H9 (cell line): ENCODE results near the gene BACE2. TPM values are rescaled to one million over a fixed set of nuclear protein-coding genes. Genes with fewer than 3 reads are reported as not detected.

Experiments
- DNase-seq: peaks from one replicate; pipeline ENCODE4 v3.0.0-alpha.2; 2017
- H2AFZ ChIP-seq: one replicate; pipeline ENCODE4 v1.6.1; 2013; ENCODE audit warnings: mild to moderate bottlenecking, low read length, control low read depth, moderate library complexity
- H2AK5ac ChIP-seq: 2 replicates; pipeline ENCODE4 v1.6.1; 2013; ENCODE audit warnings: low read length, control low read depth, mixed read lengths; ENCODE audit not compliant: insufficient read length
- H2BK120ac ChIP-seq: one replicate; pipeline ENCODE4 v1.6.1; 2013; ENCODE audit warnings: low read depth, mild to moderate bottlenecking, low read length, control low read depth, inconsistent platforms; ENCODE audit not compliant: poor library complexity, severe bottlenecking
- H2BK12ac ChIP-seq: 2 replicates; pipeline ENCODE4 v1.6.1; 2013; ENCODE audit warnings: low read length, control low read depth, mixed read lengths, low read depth; ENCODE audit not compliant: insufficient read length
- H2BK15ac ChIP-seq: 2 replicates; pipeline ENCODE4 v1.6.1; 2013; ENCODE audit warnings: low read depth, low read length, control low read depth
- H2BK20ac ChIP-seq: one replicate; pipeline ENCODE4 v1.6.1; 2013; ENCODE audit warnings: low read depth, mild to moderate bottlenecking, low read length, control low read depth, inconsistent platforms; ENCODE audit not compliant: poor library complexity, severe bottlenecking
- H2BK5ac ChIP-seq: 2 replicates; pipeline ENCODE4 v1.6.1; 2013; ENCODE audit warnings: low read length, control low read depth, mixed read lengths; ENCODE audit not compliant: insufficient read length
- H3K14ac ChIP-seq: 2 replicates; pipeline ENCODE4 v1.6.1; 2013; ENCODE audit warnings: low read length, control low read depth; ENCODE audit not compliant: insufficient read depth
- H3K18ac ChIP-seq: 2 replicates; pipeline ENCODE4 v1.6.1; 2013; ENCODE audit warnings: low read depth, mild to moderate bottlenecking, mixed read lengths, low read length, control low read depth; ENCODE audit not compliant: insufficient read length
- H3K23ac ChIP-seq: 2 replicates; pipeline ENCODE4 v1.6.1; 2013; ENCODE audit warnings: low read length, control low read depth, mixed read lengths, low read depth; ENCODE audit not compliant: insufficient read length
- H3K23me2 ChIP-seq: 2 replicates; pipeline ENCODE4 v1.6.1; 2013; ENCODE audit warnings: low read depth, mild to moderate bottlenecking, mixed read lengths, low read length, control low read depth; ENCODE audit not compliant: insufficient read length, poor library complexity, severe bottlenecking
- H3K27ac ChIP-seq: 2 replicates; pipeline ENCODE4 v1.5.1; 2013; ENCODE audit warnings: low read length, control low read depth, mixed read lengths, low read depth; ENCODE audit not compliant: insufficient read length
- H3K27me3 ChIP-seq: 2 replicates; pipeline ENCODE4 v1.6.1; 2013; ENCODE audit warnings: low read length, control low read depth, inconsistent platforms; ENCODE audit not compliant: insufficient read depth
- H3K4ac ChIP-seq: 2 replicates; pipeline ENCODE4 v1.6.1; 2013; ENCODE audit warnings: low read depth, mild to moderate bottlenecking, control low read depth, inconsistent platforms, low read length, moderate library complexity
- H3K4me1 ChIP-seq: 2 replicates; pipeline ENCODE4 v1.6.1; 2013; ENCODE audit warnings: low read length, control low read depth, inconsistent platforms; ENCODE audit not compliant: insufficient read depth
- H3K4me2 ChIP-seq: 2 replicates; pipeline ENCODE4 v1.6.1; 2013; ENCODE audit warnings: low read length, control low read depth, mixed read lengths; ENCODE audit not compliant: insufficient read length, insufficient read depth
- H3K56ac ChIP-seq: 2 replicates; pipeline ENCODE4 v1.6.1; 2013; ENCODE audit warnings: low read depth, mild to moderate bottlenecking, mixed read lengths, low read length, control low read depth; ENCODE audit not compliant: insufficient read length
- H3K79me1 ChIP-seq: 2 replicates; pipeline ENCODE4 v1.6.1; 2013; ENCODE audit warnings: low read depth, mild to moderate bottlenecking, moderate library complexity, low read length, control low read depth, inconsistent platforms; ENCODE audit not compliant: insufficient read depth, poor library complexity, severe bottlenecking
- H3K79me2 ChIP-seq: 2 replicates; pipeline ENCODE4 v1.6.1; 2013; ENCODE audit warnings: low read length, control low read depth, inconsistent platforms; ENCODE audit not compliant: insufficient read depth
- H3K9ac ChIP-seq: 2 replicates; pipeline ENCODE4 v1.6.1; 2013; ENCODE audit warnings: low read length, control low read depth, mixed read lengths; ENCODE audit not compliant: insufficient read length; ENCODE audit errors: extremely low read depth
- H3K9me3 ChIP-seq: one replicate; pipeline ENCODE4 v1.6.1; 2013; ENCODE audit warnings: low read depth, low read length, inconsistent platforms; ENCODE audit not compliant: control insufficient read depth
- H3T11ph ChIP-seq: one replicate; pipeline ENCODE4 v1.6.1; 2013; ENCODE audit warnings: mild to moderate bottlenecking, low read length, control low read depth, inconsistent platforms
- H4K20me1 ChIP-seq: one replicate; pipeline ENCODE4 v1.6.1; 2013; ENCODE audit not compliant: control insufficient read depth, insufficient read length, insufficient read depth
- H4K5ac ChIP-seq: 2 replicates; pipeline ENCODE4 v1.6.1; 2013; ENCODE audit warnings: low read depth, mild to moderate bottlenecking, mixed read lengths, low read length, control low read depth; ENCODE audit not compliant: insufficient read length
- H4K8ac ChIP-seq: replicated peaks from 2 replicates; pipeline ENCODE4 v1.6.1; 2013; ENCODE audit warnings: low read length, control low read depth, mixed read lengths, low read depth; ENCODE audit not compliant: insufficient read length
- H4K91ac ChIP-seq: 2 replicates; pipeline ENCODE4 v1.6.1; 2013; ENCODE audit warnings: low read depth, mild to moderate bottlenecking, moderate library complexity, mixed read lengths, low read length, control low read depth; ENCODE audit not compliant: insufficient read length
- H3K27ac Mint-ChIP-seq, 3 experiments: 2 replicates in 2 of 3; 3 replicates in 1 of 3; pipeline ENCODE4 v1.8.0; 2020 to 2021; ENCODE audit warnings: mixed read lengths in 3 of 3, mild to moderate bottlenecking in 1 of 3, moderate library complexity in 1 of 3
- H3K27me3 Mint-ChIP-seq: 2 replicates; pipeline ENCODE4 v1.8.0; 2021; ENCODE audit warnings: low read depth, mild to moderate bottlenecking, moderate library complexity, mixed read lengths
- H3K36me3 Mint-ChIP-seq, 3 experiments: 2 replicates in 2 of 3; 3 replicates in 1 of 3; pipeline ENCODE4 v1.8.0; 2020 to 2021; ENCODE audit warnings: low read depth in 3 of 3, mixed read lengths in 3 of 3; ENCODE audit not compliant: insufficient read depth in 1 of 3
- H3K4me1 Mint-ChIP-seq, 2 experiments: 2 replicates each; pipeline ENCODE4 v1.8.0; 2020; ENCODE audit warnings: mixed read lengths in 2 of 2
- H3K4me3 Mint-ChIP-seq, 2 experiments: 2 replicates in 1 of 2; 3 replicates in 1 of 2; pipeline ENCODE4 v1.8.0; 2020 to 2021; ENCODE audit warnings: mild to moderate bottlenecking in 2 of 2, mixed read lengths in 2 of 2, moderate library complexity in 1 of 2
- H3K9me3 Mint-ChIP-seq, 2 experiments: 2 replicates in 1 of 2; 3 replicates in 1 of 2; pipeline ENCODE4 v1.8.0; 2020; ENCODE audit warnings: mild to moderate bottlenecking in 2 of 2, mixed read lengths in 2 of 2, moderate library complexity in 1 of 2
- CTCF ChIP-seq: fragments of 200-600 bp; sonication (generic); conservative IDR thresholded peaks from 3 replicates; pipeline ENCODE4 v1.8.0; 2021; ENCODE audit warnings: antibody characterized with exemption, mild to moderate bottlenecking
- WGBS: extraction: QIAGEN DNeasy Blood & Tissue Kit; methylation state at CpG from one replicate; pipeline ENCODE4 v1.1.7; 2013; ENCODE audit warnings: missing lambda C conversion rate, low lambda C conversion rate, mixed read lengths; ENCODE audit not compliant: insufficient read length; ENCODE audit errors: extremely low coverage; 5-methylcytosine and 5-hydroxymethylcytosine counted together
- total RNA-seq: library from RNA; stranded (reverse); gene quantifications from 2 replicates; pipeline ENCODE4 v1.2.1, GENCODE V29; 2021

BACE2 gene
- total RNA-seq, 1 experiment from 2014 or later, result 8.0 TPM

- H3K4me1 Mint-ChIP-seq, result peaks cover 5 to 14% of the 10 kb centered on the region in 2 experiments
- H3K14ac ChIP-seq, result no peak overlapping the region
- DNase-seq, result no peak
- no peaks in the 10 kb centered on the region for H3K9me3 Mint-ChIP-seq
- H3K79me2 ChIP-seq, result no peaks in the 10 kb centered on the region
- no peaks in the 10 kb centered on the region for H3K4me1 ChIP-seq
- no peak overlapping the region for H4K8ac ChIP-seq
- no peak overlapping the region for H2BK12ac ChIP-seq
- H4K5ac ChIP-seq, result no peak overlapping the region
- H4K91ac ChIP-seq, result no peak overlapping the region
- no peak overlapping the region for H3K27ac ChIP-seq
- H3K27ac Mint-ChIP-seq, result peak overlapping the region in 1 of 3 experiments; percentile 18; a peak in 1 of 7 replicates
- H2BK15ac ChIP-seq, result no peak overlapping the region
- no peak overlapping the region for H3K23ac ChIP-seq
- H3K4ac ChIP-seq, result no peak overlapping the region
- H3K4me2 ChIP-seq, result no peak overlapping the region
- H3K79me1 ChIP-seq, result no peaks in the 10 kb centered on the region
- no peak overlapping the region for H2BK120ac ChIP-seq
- WGBS, result no CpG with 5 or more reads among the region's 3 CpGs
- no peaks in the 10 kb centered on the region for H4K20me1 ChIP-seq
- H3K56ac ChIP-seq, result no peak overlapping the region
- H2BK20ac ChIP-seq, result no peak overlapping the region
- H2BK5ac ChIP-seq, result no peak overlapping the region
- H3T11ph ChIP-seq, result no peak overlapping the region
- no peaks in the 10 kb centered on the region; the same call in 1 of the 2 replicates for H3K27me3 Mint-ChIP-seq
- no peak overlapping the region for H3K9ac ChIP-seq
- H3K36me3 Mint-ChIP-seq, result peaks cover 0 to 7% (median 4%) of the 10 kb centered on the region in 3 experiments; a peak in 6 of 7 replicates
- no peak overlapping the region for H2AFZ ChIP-seq
- TF ChIP-seq CTCF, result no peak
- H3K9me3 ChIP-seq, result no peaks in the 10 kb centered on the region
- no peak overlapping the region for H3K18ac ChIP-seq
- H3K23me2 ChIP-seq, result no peaks in the 10 kb centered on the region
- no peak overlapping the region for H3K4me3 Mint-ChIP-seq
- no peaks in the 10 kb centered on the region for H3K27me3 ChIP-seq
- no peak overlapping the region for H2AK5ac ChIP-seq
Measured at GRCh38 chr21:41240040-41240439, 72.1 kb downstream of the BACE2 start.
